Activated CD8-positive, alpha-beta memory T cell treated with anti-CD3 and anti-CD28 coated beads for 24 hours (primary cell): ENCODE results near the gene CPNE5.

Experiments
- DNase-seq: peaks from one replicate; pipeline ENCODE4 v3.0.0-alpha.2; 2020

CPNE5 gene

GRCh38 chr6:36787210-36787609 is 52.0 kb downstream of the CPNE5 start:
- DNase-seq = no peak

GRCh38 chr6:36786055-36786675 is 53.1 kb downstream of the CPNE5 start:
- DNase-seq = no peak

- no peak for DNase-seq
These were observed 54.9 kb downstream of the CPNE5 start for GRCh38 chr6:36784376-36784636.

GRCh38 chr6:36783603-36784375 is 55.5 kb downstream of the CPNE5 start:
- DNase-seq = no peak

GRCh38 chr6:36781669-36782068 is 57.6 kb downstream of the CPNE5 start:
- no peak for DNase-seq

- DNase-seq = no peak
These were observed 58.6 kb downstream of the CPNE5 start for GRCh38 chr6:36780442-36781177.

- DNase-seq = no peak
These were observed 60.0 kb downstream of the CPNE5 start for GRCh38 chr6:36779227-36779626.

- no peak for DNase-seq
These were observed 61.4 kb downstream of the CPNE5 start for GRCh38 chr6:36777801-36778200.

GRCh38 chr6:36776167-36776566 is 63.1 kb downstream of the CPNE5 start:
- no peak for DNase-seq

GRCh38 chr6:36774331-36774730 is 64.9 kb downstream of the CPNE5 start:
- no peak for DNase-seq

GRCh38 chr6:36772397-36772796 is 66.8 kb downstream of the CPNE5 start:
- DNase-seq = no peak

GRCh38 chr6:36771145-36771544 is 68.1 kb downstream of the CPNE5 start:
- no peak for DNase-seq

- peak; percentile 71 for DNase-seq
These were observed 69.4 kb downstream of the CPNE5 start for GRCh38 chr6:36769676-36770499.

- no peak for DNase-seq
These were observed 70.0 kb downstream of the CPNE5 start for GRCh38 chr6:36769183-36769675.

- DNase-seq = no peak
These were observed 72.8 kb downstream of the CPNE5 start for GRCh38 chr6:36766399-36766945.

- DNase-seq = peak; percentile 89
These were observed 73.4 kb downstream of the CPNE5 start for GRCh38 chr6:36765594-36766398.

GRCh38 chr6:36765190-36765589 is 74.1 kb downstream of the CPNE5 start:
- no peak for DNase-seq

- DNase-seq = no peak
These were observed 77.1 kb downstream of the CPNE5 start for GRCh38 chr6:36762123-36762522.

GRCh38 chr6:36760685-36761435 is 78.4 kb downstream of the CPNE5 start:
- DNase-seq = no peak

GRCh38 chr6:36759148-36759759 is 80.0 kb downstream of the CPNE5 start:
- peak; percentile 92 for DNase-seq
